Measurements from ENCODE around the gene LRCH4. TPM values are rescaled to one million over a fixed set of nuclear protein-coding genes. Genes with fewer than 3 reads are reported as not detected.
"Not testable (repeated sequence)": the region's sequence is repeated elsewhere in the genome, so short reads cannot be mapped to it uniquely, and the experiment has no call there.

The LRCH4 gene
- total RNA-seq, 1 donor from 2014 or later = 64.5 TPM

DNA sequence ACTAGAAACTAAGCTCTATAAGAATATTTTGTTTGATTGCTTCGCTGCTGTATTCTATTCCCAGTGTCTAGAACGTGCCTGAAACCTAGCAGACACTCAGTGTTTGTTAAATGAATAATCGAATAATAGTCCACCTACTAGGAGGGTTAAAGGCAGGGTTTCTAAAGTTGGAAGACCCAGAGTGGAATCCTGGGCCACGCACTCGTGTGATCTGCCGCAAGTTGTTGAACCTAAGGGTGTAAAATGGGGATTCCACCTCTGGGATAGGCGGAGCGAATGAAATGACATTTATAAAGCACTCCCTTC lies 47.6 kb downstream of the LRCH4 start:
- Mint-ChIP-seq H3K9me3 (no peaks in the 10 kb centered on the region), H3K27me3 (no peaks in the 10 kb centered on the region), H3K27ac (peak overlapping the region; percentile 66), H3K4me1 (ENCODE audit: unreplicated experiment) (peaks cover 24% of the 10 kb centered on the region), H3K36me3 (no peaks in the 10 kb centered on the region), H3K4me3 (peak overlapping the region; percentile 98)
- DNase-seq (ENCODE audit: extremely low spot score, unreplicated experiment) = no peak
- TF ChIP-seq, protein P1, sequence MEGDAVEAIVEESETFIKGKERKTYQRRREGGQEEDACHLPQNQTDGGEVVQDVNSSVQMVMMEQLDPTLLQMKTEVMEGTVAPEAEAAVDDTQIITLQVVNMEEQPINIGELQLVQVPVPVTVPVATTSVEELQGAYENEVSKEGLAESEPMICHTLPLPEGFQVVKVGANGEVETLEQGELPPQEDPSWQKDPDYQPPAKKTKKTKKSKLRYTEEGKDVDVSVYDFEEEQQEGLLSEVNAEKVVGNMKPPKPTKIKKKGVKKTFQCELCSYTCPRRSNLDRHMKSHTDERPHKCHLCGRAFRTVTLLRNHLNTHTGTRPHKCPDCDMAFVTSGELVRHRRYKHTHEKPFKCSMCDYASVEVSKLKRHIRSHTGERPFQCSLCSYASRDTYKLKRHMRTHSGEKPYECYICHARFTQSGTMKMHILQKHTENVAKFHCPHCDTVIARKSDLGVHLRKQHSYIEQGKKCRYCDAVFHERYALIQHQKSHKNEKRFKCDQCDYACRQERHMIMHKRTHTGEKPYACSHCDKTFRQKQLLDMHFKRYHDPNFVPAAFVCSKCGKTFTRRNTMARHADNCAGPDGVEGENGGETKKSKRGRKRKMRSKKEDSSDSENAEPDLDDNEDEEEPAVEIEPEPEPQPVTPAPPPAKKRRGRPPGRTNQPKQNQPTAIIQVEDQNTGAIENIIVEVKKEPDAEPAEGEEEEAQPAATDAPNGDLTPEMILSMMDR (conservative IDR thresholded peaks at IDR 0.05) = no peak

GRCh38 chr7:100536695-100537094 lies 49.2 kb downstream of the LRCH4 start:
- DNase-seq (ENCODE audit: extremely low spot score, unreplicated experiment); H3K27me3 Mint-ChIP-seq; H3K36me3 Mint-ChIP-seq; H3K4me3 Mint-ChIP-seq; H3K27ac Mint-ChIP-seq; H3K9me3 Mint-ChIP-seq: not testable (repeated sequence)
- H3K4me1 Mint-ChIP-seq (ENCODE audit: unreplicated experiment) = peaks cover 15% of the 10 kb centered on the region

DNA sequence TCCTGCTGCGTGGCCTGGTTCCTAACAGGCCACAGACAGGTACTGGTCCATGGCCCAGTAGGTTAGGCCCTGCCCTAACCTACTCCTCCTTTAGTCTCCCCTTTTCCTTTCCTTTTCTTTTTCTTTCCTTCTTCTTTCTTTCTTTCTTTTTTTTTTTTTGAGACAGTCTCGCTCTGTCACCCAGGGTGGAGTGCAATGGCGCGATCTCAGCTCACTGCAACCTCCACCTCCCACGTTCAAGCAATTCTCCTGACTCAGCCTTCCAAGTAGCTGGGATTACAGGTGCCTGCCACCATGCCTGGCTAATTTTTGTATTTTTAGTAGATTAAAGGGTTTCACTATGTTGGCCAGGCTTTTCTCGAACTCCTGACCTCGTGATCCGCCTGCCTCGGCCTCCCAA lies 49.9 kb downstream of the LRCH4 start:
- not testable (repeated sequence) for H3K27me3 Mint-ChIP-seq; DNase-seq (ENCODE audit: extremely low spot score, unreplicated experiment); H3K9me3 Mint-ChIP-seq; H3K4me3 Mint-ChIP-seq; H3K27ac Mint-ChIP-seq; H3K36me3 Mint-ChIP-seq
- H3K4me1 Mint-ChIP-seq (ENCODE audit: unreplicated experiment) = peaks cover 11% of the 10 kb centered on the region

DNA sequence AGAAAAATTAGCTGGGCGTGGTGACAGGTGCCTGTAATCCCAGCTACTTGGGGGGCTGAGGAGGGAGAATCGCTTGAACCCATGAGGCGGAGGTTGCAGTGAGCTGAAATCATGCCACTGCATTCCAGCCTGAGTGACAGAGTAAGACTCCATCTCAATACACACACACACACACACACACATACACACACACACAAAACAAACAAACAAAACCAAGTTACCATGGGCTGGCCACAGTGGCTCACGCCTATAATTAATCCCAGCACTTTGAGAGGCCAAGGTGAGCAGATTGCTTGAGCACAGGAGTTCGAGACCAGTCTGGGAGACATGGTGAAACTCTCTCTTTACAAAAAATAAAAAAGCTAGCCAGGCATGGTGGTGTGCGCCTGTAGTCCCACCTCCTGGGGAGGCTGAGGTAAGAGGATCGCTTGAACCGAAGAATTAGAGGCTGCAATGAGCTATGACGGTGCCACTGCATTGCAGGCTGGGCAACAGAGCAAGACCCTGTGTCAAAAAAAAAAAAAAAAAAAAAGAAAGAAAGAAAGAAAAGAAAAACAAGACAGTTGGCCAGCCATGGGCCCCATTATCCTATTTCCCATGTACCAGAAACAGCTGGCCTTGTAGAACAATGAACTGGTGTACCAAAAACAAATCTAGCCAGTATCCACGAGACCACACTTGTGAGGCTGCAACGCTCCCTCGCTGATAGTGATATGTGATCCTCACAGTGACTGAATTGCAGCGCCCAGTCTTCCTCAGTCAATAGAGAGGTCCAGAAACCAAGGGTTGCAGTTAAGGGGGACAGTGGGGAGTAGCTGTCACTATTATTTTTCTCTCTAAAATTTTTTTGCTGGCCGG lies 53.5 kb downstream of the LRCH4 start:
- TF ChIP-seq, protein P1 (conservative IDR thresholded peaks at IDR 0.05) = no peak
- Mint-ChIP-seq H3K27ac (no peak overlapping the region), H3K27me3 (no peaks in the 10 kb centered on the region), H3K36me3 (no peaks in the 10 kb centered on the region), H3K4me3 (no peak overlapping the region), H3K4me1 (ENCODE audit: unreplicated experiment) (no peaks in the 10 kb centered on the region), H3K9me3 (no peaks in the 10 kb centered on the region)
- no peak for DNase-seq (ENCODE audit: extremely low spot score, unreplicated experiment)

DNA sequence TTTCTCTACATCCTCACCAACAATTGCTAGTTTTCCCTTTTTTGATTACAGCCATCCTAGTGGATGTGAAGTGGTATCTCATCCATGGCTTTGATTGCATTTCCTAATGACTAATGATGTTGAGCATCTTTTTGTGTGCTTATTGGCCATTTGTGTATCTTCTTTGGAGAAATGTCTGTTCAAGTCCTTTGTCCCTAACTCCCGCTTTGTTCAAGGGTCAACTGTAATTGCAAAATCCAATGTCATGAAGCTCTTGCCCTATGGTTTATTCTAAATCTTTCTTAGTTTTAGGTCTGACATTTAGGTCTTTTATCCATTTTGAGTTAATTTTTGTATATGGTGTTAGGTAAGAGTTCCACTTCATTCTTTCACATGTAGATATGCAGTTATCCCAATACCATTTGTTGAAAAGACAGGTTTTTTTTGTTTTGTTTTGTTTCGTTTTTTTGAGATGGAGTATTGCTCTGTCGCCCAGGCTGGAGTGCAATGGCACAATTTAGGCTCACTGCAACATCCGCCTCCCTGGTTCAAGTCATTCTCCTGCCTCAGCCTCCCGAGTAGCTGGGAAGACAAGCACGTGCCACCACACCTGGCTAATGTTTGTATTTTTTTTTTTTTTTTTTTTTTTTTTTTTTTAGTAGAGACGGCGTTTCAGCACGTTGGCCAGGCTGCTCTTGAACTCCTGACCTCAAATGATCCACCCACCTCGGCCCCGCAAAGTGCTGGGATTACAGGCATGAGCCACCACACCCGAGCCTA lies 57.6 kb downstream of the LRCH4 start:
- not testable (repeated sequence) for H3K27ac Mint-ChIP-seq; H3K27me3 Mint-ChIP-seq; H3K4me1 Mint-ChIP-seq (ENCODE audit: unreplicated experiment); DNase-seq (ENCODE audit: extremely low spot score, unreplicated experiment); H3K9me3 Mint-ChIP-seq; H3K36me3 Mint-ChIP-seq; H3K4me3 Mint-ChIP-seq

Other genes with a start within 250 kb of the LRCH4 start
- 45.2 and 51.5 TPM in 2 replicates for gene PILRB, start 228.0 kb downstream of the LRCH4 start, total RNA-seq (ENCODE audit: low replicate concordance)
- gene PILRA, start 212.6 kb downstream of the LRCH4 start, total RNA-seq (ENCODE audit: low replicate concordance) = 2.1 and 2.8 TPM in 2 replicates
- 2.2 and 2.7 TPM in 2 replicates for gene ZCWPW1, start 157.4 kb downstream of the LRCH4 start, total RNA-seq (ENCODE audit: low replicate concordance)
- gene MEPCE, start 156.3 kb downstream of the LRCH4 start, total RNA-seq (ENCODE audit: low replicate concordance) = 27.5 and 36.6 TPM in 2 replicates
- gene PPP1R35, start 149.6 kb downstream of the LRCH4 start, total RNA-seq (ENCODE audit: low replicate concordance) = 31.4 and 33.8 TPM in 2 replicates
- 1.4 and 2.8 TPM in 2 replicates for gene SPACDR, start 121.9 kb downstream of the LRCH4 start, total RNA-seq (ENCODE audit: low replicate concordance)
- 45.3 and 57.6 TPM in 2 replicates for gene TSC22D4, start 106.9 kb downstream of the LRCH4 start, total RNA-seq (ENCODE audit: low replicate concordance)
- 2.1 and 6.3 TPM in 2 replicates for gene NYAP1, start 102.2 kb downstream of the LRCH4 start, total RNA-seq (ENCODE audit: low replicate concordance)
- 16.3 and 21.0 TPM in 2 replicates for gene AGFG2, start 46.9 kb downstream of the LRCH4 start, total RNA-seq (ENCODE audit: low replicate concordance)
- 3.1 and 5.6 TPM in 2 replicates for gene SAP25, start 12.2 kb downstream of the LRCH4 start, total RNA-seq (ENCODE audit: low replicate concordance)
- gene FBXO24, start 199 bp upstream of the LRCH4 start, total RNA-seq (ENCODE audit: low replicate concordance) = 0.76 and 0.77 TPM in 2 replicates
- gene PCOLCE, start 16.2 kb upstream of the LRCH4 start, total RNA-seq (ENCODE audit: low replicate concordance) = 11.6 and 152 TPM in 2 replicates
- 28.3 and 29.0 TPM in 2 replicates for gene MOSPD3, start 26.4 kb upstream of the LRCH4 start, total RNA-seq (ENCODE audit: low replicate concordance)
- gene TFR2, start 55.4 kb upstream of the LRCH4 start, total RNA-seq (ENCODE audit: low replicate concordance) = 1.8 and 2.5 TPM in 2 replicates
- gene ACTL6B, start 70.3 kb upstream of the LRCH4 start, total RNA-seq (ENCODE audit: low replicate concordance) = 1.8 and 2.4 TPM in 2 replicates
- gene GNB2, start 87.6 kb upstream of the LRCH4 start, total RNA-seq (ENCODE audit: low replicate concordance) = 179 and 203 TPM in 2 replicates
- 49.5 and 79.4 TPM in 2 replicates for gene GIGYF1, start 108.1 kb upstream of the LRCH4 start, total RNA-seq (ENCODE audit: low replicate concordance)
- 39.2 and 41.0 TPM in 2 replicates for gene POP7, start 120.0 kb upstream of the LRCH4 start, total RNA-seq (ENCODE audit: low replicate concordance)
- 0.22 and 0.40 TPM in 2 replicates for gene EPO, start 134.3 kb upstream of the LRCH4 start, total RNA-seq (ENCODE audit: low replicate concordance)
- gene ZAN, start 147.5 kb upstream of the LRCH4 start, total RNA-seq (ENCODE audit: low replicate concordance) = not detected in 2 replicates
- 69.3 and 78.4 TPM in 2 replicates for gene EPHB4, start 241.4 kb upstream of the LRCH4 start, total RNA-seq (ENCODE audit: low replicate concordance)